HUES6 (cell line): ENCODE measurements around the gene PSPH.
"Not testable (repeated sequence)": the region's sequence is repeated elsewhere in the genome, so short reads cannot be mapped to it uniquely, and the experiment has no call there.

Source experiments
- H3K27ac ChIP-seq: 2 replicates; pipeline ENCODE4 v1.7.0; 2013; ENCODE audit warnings: low read depth, mild to moderate bottlenecking, low read length, inconsistent platforms
- H3K27me3 ChIP-seq: 2 replicates; pipeline ENCODE4 v1.6.1; 2013; ENCODE audit warnings: low read length; ENCODE audit not compliant: control insufficient read depth, insufficient read depth
- H3K36me3 ChIP-seq: 2 replicates; pipeline ENCODE4 v1.6.1; 2013; ENCODE audit warnings: low read length; ENCODE audit not compliant: control insufficient read depth, insufficient read depth
- H3K4me1 ChIP-seq: 2 replicates; pipeline ENCODE4 v1.6.1; 2013; ENCODE audit warnings: low read length; ENCODE audit not compliant: control insufficient read depth, insufficient read depth
- H3K4me3 ChIP-seq: 2 replicates; pipeline ENCODE4 v1.5.1; 2013; ENCODE audit warnings: low read depth, low read length
- H3K9ac ChIP-seq: one replicate; pipeline ENCODE4 v1.6.1; 2013; ENCODE audit warnings: mild to moderate bottlenecking, low read length
- H3K9me3 ChIP-seq: 2 replicates; pipeline ENCODE4 v1.6.1; 2013; ENCODE audit warnings: low read depth, low read length; ENCODE audit not compliant: control insufficient read depth, insufficient read depth

Gene PSPH

DNA sequence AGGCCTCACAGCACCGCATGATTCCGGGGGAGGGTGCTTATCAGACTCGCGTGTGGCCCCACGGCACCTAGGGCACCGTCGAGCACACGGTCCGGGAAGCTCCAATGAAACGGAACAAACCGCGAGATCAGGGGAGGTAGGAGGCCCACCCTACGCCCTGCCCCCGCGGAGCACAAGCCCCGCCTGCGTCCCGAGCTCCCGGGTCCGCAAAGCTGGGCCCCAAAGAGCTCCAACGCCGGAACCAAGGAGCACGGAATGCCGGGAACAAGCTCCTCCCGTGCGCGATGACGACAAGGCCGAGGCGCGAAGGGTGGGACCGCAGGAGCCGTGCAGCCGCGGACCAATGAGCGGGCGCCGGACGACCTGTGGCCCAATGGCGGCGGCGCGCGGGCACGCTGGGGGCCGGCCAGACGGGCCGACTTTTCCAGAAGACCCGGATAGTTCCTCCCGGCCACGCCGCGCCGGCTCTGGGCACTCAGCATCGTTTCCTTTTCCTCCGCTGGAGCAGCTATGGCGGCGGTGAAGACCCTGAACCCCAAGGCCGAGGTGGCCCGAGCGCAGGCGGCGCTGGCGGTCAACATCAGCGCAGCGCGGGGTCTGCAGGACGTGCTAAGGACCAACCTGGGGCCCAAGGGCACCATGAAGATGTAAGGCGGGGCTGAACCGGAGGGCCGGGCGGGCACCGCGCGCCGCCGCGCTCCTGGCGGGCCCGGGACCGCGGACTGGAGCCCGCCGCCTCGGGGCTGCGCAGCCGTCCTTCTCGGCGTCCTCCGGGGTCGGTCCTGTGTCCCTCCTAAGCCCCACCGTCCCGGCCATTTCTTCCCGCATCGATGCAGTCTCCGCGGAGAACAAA lies at the start of gene PSPH, which contains the start of gene CCT6A:
PSPH (minus strand) TSS at position 106 of the 853 bp plus-strand sequence. CDS start 30,232 bp downstream, outside the sequence.
CCT6A (plus strand) TSS at position 427 of the 853 bp plus-strand sequence; CDS start at position 511, 84 bp downstream.
- peaks cover 3% of the 10 kb centered on the region; the same call in 1 of the 2 replicates for H3K4me1 ChIP-seq

GRCh38 chr7:56099653-56100052 lies 48.4 kb upstream of the PSPH start:
- Histone ChIP-seq H3K4me1 (no peaks in the 10 kb centered on the region), H3K27ac (no peak overlapping the region), H3K4me3 (no peak overlapping the region), H3K36me3 (peaks cover 45% of the 10 kb centered on the region), H3K9me3 (peaks cover 2% of the 10 kb centered on the region; the same call in 1 of the 2 replicates), H3K27me3 (no peaks in the 10 kb centered on the region), H3K9ac (no peak overlapping the region)

More for the DNA sequence above, at the start of gene PSPH, which contains the start of gene CCT6A:
- Histone ChIP-seq H3K36me3 (peaks cover 43% of the 10 kb centered on the region), H3K27me3 (no peaks in the 10 kb centered on the region), H3K4me3 (peak within 1 kb of the TSS; percentile 99), H3K9me3 (no peaks in the 10 kb centered on the region), H3K9ac (peak within 1 kb of the TSS; percentile 99), H3K27ac (peak within 1 kb of the TSS; percentile 96)

GRCh38 chr7:56098187-56099008 lies 47.2 kb upstream of the PSPH start:
- not testable (repeated sequence) for H3K27me3 ChIP-seq, H3K27ac ChIP-seq, H3K9me3 ChIP-seq, H3K4me3 ChIP-seq, H3K9ac ChIP-seq, H3K4me1 ChIP-seq
- peaks cover 38% of the 10 kb centered on the region for H3K36me3 ChIP-seq

DNA sequence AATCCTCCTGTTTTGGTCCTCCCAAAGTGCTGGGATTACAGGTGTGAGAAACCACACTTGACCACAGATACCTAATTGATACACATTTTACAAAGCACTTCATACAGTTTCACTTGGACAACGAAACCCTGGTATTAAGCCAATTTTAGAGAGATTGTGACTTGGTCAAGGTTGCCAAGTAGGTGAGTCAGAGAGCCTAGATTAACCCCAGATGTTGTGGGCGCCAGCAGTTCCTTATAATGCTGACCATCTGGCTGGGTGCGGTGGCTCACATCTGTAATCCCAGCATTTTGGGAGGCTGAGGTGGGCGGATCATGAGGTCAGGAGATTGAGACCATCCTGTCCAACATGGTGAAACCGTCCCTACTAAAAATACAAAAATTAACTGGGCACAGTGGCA lies 46.5 kb upstream of the PSPH start:
- H3K4me1 ChIP-seq, result no peaks in the 10 kb centered on the region
- peaks cover 31% of the 10 kb centered on the region for H3K36me3 ChIP-seq
- no peak overlapping the region for H3K27ac ChIP-seq
- peaks cover 2% of the 10 kb centered on the region; the same call in 1 of the 2 replicates for H3K9me3 ChIP-seq
- no peak overlapping the region for H3K9ac ChIP-seq
- no peaks in the 10 kb centered on the region for H3K27me3 ChIP-seq
- H3K4me3 ChIP-seq, result no peak overlapping the region

- Histone ChIP-seq H3K36me3 (no peaks in the 10 kb centered on the region), H3K9ac (no peak within 1 kb of the TSS)
These were observed 41.7 kb upstream of the PSPH start, which contains the start of gene PHKG1 for GRCh38 chr7:56092789-56093531. Gene PHKG1, minus strand, starts transcription at chr7:56092952. Its CDS starts 4,011 bp downstream, at chr7:56088941.

GRCh38 chr7:56092388-56092787 lies 41.1 kb upstream of the PSPH start:
- H3K4me3 ChIP-seq, H3K9ac ChIP-seq, H3K27me3 ChIP-seq, H3K27ac ChIP-seq, H3K4me1 ChIP-seq, H3K9me3 ChIP-seq, H3K36me3 ChIP-seq: not testable (repeated sequence)

More at GRCh38 chr7:56092789-56093531, 41.7 kb upstream of the PSPH start, which contains the start of gene PHKG1:
- Histone ChIP-seq H3K27me3 (no peaks in the 10 kb centered on the region), H3K9me3 (no peaks in the 10 kb centered on the region; the same call in 1 of the 2 replicates), H3K4me3 (no peak within 1 kb of the TSS), H3K4me1 (no peaks in the 10 kb centered on the region), H3K27ac (no peak within 1 kb of the TSS)

DNA sequence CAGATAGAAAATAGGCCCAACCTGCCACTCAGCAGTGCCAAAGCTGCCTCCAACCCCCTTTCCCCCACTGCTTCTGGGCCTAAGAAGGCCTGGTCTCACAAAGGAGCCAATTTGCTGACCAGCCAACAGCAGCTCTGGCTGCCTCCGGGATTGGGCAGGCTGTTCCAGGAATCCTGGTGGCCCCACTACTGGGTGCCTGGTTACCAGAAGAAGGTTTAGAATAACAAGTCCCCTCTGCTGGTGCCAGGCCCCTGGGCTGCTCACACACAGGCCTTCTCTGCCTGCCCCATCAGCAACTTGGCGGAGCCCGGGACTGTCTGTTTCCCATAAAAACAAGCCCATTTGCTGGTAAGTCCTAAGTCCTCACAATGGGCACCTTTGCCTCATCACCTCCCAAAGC lies 40.3 kb upstream of the PSPH start:
- no peaks in the 10 kb centered on the region; the same call in 1 of the 2 replicates for H3K9me3 ChIP-seq
- no peak overlapping the region for H3K9ac ChIP-seq
- no peak overlapping the region for H3K4me3 ChIP-seq
- H3K4me1 ChIP-seq, result no peaks in the 10 kb centered on the region
- H3K27me3 ChIP-seq, result no peaks in the 10 kb centered on the region
- H3K36me3 ChIP-seq, result no peaks in the 10 kb centered on the region
- no peak overlapping the region for H3K27ac ChIP-seq

- Histone ChIP-seq H3K27me3 (no peaks in the 10 kb centered on the region), H3K9me3 (no peaks in the 10 kb centered on the region), H3K4me3 (no peak overlapping the region), H3K9ac (no peak overlapping the region), H3K4me1 (no peaks in the 10 kb centered on the region), H3K27ac (no peak overlapping the region), H3K36me3 (0 out of 2 replicates have a peak, but pooled peaks cover 3% of the 10 kb centered on the region)
These were observed 36.2 kb upstream of the PSPH start for GRCh38 chr7:56087445-56087844.

DNA sequence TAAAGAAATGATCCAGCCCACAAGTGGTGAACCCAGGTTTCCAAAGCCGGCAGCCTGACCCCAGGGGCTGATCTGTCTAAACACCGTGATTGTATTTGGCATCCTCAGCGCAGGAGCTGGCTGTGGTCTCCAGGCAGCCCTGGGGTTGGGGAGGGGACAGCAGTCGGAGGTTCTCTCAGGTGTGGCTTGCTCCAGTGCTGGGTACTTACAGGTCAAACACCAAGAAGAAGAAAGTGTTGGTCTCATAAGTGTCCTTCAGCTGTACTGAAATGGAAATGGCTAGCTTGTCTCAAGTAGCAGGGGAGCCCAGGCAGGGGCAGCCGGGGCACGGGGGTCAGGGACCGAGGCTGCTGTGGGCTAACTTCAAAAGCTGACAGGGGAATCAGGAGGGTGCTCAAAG lies 35.5 kb upstream of the PSPH start:
- no peaks in the 10 kb centered on the region for H3K4me1 ChIP-seq
- H3K9ac ChIP-seq, result no peak overlapping the region
- H3K27me3 ChIP-seq, result no peaks in the 10 kb centered on the region
- no peak overlapping the region for H3K27ac ChIP-seq
- no peaks in the 10 kb centered on the region for H3K9me3 ChIP-seq
- 0 out of 2 replicates have a peak, but pooled peaks cover 3% of the 10 kb centered on the region for H3K36me3 ChIP-seq
- no peak overlapping the region for H3K4me3 ChIP-seq

DNA sequence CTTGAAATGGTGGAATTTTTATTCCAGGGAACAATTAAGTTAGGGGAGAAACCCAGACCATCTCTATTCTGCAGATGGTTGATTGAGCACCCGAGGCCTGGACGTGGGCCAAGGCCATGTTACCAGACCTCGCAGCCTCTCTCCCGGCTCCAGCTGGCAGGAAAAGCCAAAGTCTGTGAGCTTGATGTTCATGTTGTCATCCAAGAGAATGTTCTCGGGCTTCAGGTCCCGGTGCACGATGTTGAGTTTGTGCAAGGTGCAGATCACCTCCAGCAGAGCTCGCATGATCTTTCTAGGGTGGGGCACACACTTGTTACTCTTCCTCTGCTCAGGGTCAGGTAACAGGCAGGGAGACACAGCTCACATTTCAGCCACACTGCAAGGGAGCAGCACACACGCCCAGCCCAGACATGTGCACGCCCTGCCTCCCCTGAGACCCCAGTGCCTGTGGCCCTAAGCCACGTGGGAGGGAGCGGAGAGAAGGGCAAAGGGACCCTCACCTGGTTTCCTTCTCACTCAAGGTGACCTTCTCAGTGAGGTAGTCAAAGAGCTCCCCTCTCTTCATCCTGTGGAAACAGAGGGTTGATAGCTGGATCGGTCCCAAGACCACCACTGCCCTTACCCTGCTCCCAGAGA lies 32.0 kb upstream of the PSPH start:
- no peak overlapping the region for H3K4me3 ChIP-seq
- no peak overlapping the region for H3K9ac ChIP-seq
- no peak overlapping the region for H3K27ac ChIP-seq
- no peaks in the 10 kb centered on the region for H3K27me3 ChIP-seq
- no peaks in the 10 kb centered on the region for H3K4me1 ChIP-seq
- peaks cover 20% of the 10 kb centered on the region for H3K36me3 ChIP-seq
- no peaks in the 10 kb centered on the region for H3K9me3 ChIP-seq
